Tibial nerve (tissue), 4 donors: ENCODE data around the gene SPEN. TPM values are rescaled to one million over a fixed set of nuclear protein-coding genes. Genes with fewer than 3 reads are reported as not detected.

Source experiments
- DNase-seq, 2 donors: peaks; one replicate each; pipeline ENCODE4 v3.0.0-alpha.2; 2019; ENCODE audit warnings: low spot score in 2 of 2
- H3K27ac ChIP-seq, 4 donors: fragments of 200-600 bp; sonication (generic) in 3 of 4; one replicate each; pipeline ENCODE4 v1.5.1; 2017 to 2019; ENCODE audit warnings: mild to moderate bottlenecking in 1 of 4
- H3K27me3 ChIP-seq, 2 donors: fragments of 200-600 bp; sonication (generic) in 1 of 2; one replicate each; pipeline versions ENCODE4 v1.5.1 to v1.6.0; 2017 to 2019
- H3K36me3 ChIP-seq, 3 donors: fragments of 200-600 bp; sonication (generic); one replicate each; pipeline ENCODE4 v1.5.1; 2018 to 2019
- H3K4me1 ChIP-seq, 4 donors: fragments of 200-600 bp; sonication (generic) in 3 of 4; one replicate each; pipeline ENCODE4 v1.5.1; 2017 to 2019
- H3K4me3 ChIP-seq, 4 donors: fragments of 200-600 bp; sonication (generic) in 3 of 4; one replicate each; pipeline ENCODE4 v1.5.1; 2017 to 2019; ENCODE audit warnings: mild to moderate bottlenecking in 1 of 4, moderate library complexity in 1 of 4
- H3K9me3 ChIP-seq, 4 donors: fragments of 200-600 bp; sonication (generic) in 3 of 4; one replicate each; pipeline ENCODE4 v1.5.1; 2017 to 2019
- CTCF ChIP-seq, 5 experiments: fragments of 200-600 bp in 3 of 5; fragments of 450-650 bp in 2 of 5; sonication (generic) in 3 of 5; IDR thresholded peaks; one replicate each; pipeline ENCODE4 v1.5.1; 2016 to 2019; ENCODE audit warnings: antibody characterized with exemption in 5 of 5, mild to moderate bottlenecking in 3 of 5, moderate library complexity in 2 of 5
- EP300 ChIP-seq, 2 donors: sonication (generic); formaldehyde crosslinking; IDR thresholded peaks; one replicate each; pipeline ENCODE4 v1.6.1; 2017; ENCODE audit warnings: antibody characterized with exemption in 2 of 2, mild to moderate bottlenecking in 1 of 2
- POLR2A ChIP-seq, 2 donors: fragments of 450-650 bp; IDR thresholded peaks; one replicate each; pipeline ENCODE4 v1.6.1; 2017; ENCODE audit warnings: antibody characterized with exemption in 2 of 2, mild to moderate bottlenecking in 2 of 2, moderate library complexity in 2 of 2
- WGBS, 2 donors: methylation state at CpG; one replicate each; pipeline ENCODE4 v1.1.5; 2018; 5-methylcytosine and 5-hydroxymethylcytosine counted together
- total RNA-seq, 4 donors: library from RNA; depleted of rRNA; stranded (reverse); fragments of >200 nt; gene quantifications; one replicate each; pipeline ENCODE4 v1.1.0, GENCODE V29; 2016

The SPEN gene
- total RNA-seq, 4 donors from 2014 or later: 67.9 to 87.0 (median 77.8) TPM

DNA sequence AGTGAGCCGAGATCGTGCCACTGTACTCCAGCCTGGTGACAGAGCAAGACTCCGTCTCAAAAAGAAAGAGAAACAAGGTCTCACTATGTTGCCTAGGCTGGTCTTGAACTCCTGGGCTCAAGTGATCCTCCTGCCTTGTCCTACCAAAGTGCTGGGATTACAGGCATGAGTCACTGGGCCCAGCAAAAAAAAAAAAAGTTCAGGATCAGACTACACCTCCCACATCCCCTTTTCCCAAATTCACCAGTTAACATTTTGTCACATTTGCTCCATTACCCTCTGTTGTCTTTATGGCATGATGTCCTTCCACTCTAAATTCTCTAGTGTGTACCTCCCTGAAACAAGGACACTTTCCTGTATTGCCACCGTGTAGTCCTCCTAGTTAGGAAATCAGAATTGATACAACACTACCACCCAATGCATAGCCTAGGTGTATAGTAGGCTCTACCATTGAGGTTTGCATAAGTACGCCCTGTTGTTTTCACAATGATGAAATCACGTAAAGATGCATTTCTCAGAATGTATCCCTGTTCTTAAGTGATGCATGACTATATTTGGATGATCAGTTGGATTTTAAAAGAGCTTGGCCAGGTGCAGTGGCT is 10.7 kb downstream of the SPEN start:
- Histone ChIP-seq H3K36me3 (no peaks in the 10 kb centered on the region), H3K4me1 (peaks cover 0 to 66% (median 10%) of the 10 kb centered on the region in 4 donors), H3K4me3 (no peak overlapping the region), H3K27ac (peak overlapping the region in 1 of 4 donors; percentile 16), H3K9me3 (no peaks in the 10 kb centered on the region), H3K27me3 (no peaks in the 10 kb centered on the region)
- TF ChIP-seq POLR2A (IDR thresholded peaks at IDR 0.05) (no peak), EP300 (IDR thresholded peaks at IDR 0.05) (no peak), CTCF (IDR thresholded peaks at IDR 0.05) (no peak)
- DNase-seq: no peak
- WGBS, 2 donors: 83 to 88% methylated on average over 6 of the region's 6 CpGs

DNA sequence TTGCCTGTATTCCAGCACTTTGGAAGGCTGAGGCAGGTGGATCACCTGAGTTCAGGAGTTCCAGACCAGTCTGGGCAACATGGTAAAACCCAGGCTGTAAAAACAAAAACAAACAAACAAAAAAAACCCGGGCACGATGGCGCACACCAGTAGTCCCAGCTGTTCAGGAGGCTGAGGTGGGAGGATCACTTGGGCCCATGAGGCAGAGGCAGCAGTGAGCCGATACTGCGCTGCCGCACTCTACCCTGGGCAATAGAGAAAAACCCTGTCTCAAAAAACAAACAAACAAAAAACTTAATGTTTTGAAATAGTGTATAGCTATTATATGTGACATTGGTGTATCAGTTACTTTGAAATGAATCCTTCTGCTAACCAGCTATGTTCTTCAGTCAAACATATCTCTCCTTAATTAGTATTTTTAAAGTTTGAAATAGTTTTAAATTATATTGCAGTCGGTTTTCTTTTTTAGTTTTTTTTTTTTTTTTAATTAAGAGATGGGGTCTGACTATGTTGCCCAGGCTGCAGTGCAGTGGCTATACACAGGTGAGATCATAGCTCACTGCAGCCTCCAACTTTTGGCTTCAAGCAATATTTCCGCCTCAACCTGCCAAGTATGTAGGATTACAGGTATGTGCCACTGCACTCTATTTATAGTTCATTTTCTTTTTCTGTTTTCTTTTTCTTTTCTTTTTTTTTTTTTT is 11.3 kb downstream of the SPEN start:
- no peaks in the 10 kb centered on the region for H3K27me3 ChIP-seq
- no peaks in the 10 kb centered on the region for H3K9me3 ChIP-seq
- no peak for TF ChIP-seq EP300 (IDR thresholded peaks at IDR 0.05)
- no peak for TF ChIP-seq CTCF (IDR thresholded peaks at IDR 0.05)
- TF ChIP-seq POLR2A (IDR thresholded peaks at IDR 0.05): no peak
- DNase-seq: no peak
- H3K4me3 ChIP-seq: no peak overlapping the region
- no peaks in the 10 kb centered on the region for H3K36me3 ChIP-seq
- H3K27ac ChIP-seq: no peak overlapping the region
- peaks cover 0 to 64% (median 12%) of the 10 kb centered on the region in 4 donors for H3K4me1 ChIP-seq
- WGBS, 2 donors: 87 to 91% methylated on average over 8 of the region's 8 CpGs

DNA sequence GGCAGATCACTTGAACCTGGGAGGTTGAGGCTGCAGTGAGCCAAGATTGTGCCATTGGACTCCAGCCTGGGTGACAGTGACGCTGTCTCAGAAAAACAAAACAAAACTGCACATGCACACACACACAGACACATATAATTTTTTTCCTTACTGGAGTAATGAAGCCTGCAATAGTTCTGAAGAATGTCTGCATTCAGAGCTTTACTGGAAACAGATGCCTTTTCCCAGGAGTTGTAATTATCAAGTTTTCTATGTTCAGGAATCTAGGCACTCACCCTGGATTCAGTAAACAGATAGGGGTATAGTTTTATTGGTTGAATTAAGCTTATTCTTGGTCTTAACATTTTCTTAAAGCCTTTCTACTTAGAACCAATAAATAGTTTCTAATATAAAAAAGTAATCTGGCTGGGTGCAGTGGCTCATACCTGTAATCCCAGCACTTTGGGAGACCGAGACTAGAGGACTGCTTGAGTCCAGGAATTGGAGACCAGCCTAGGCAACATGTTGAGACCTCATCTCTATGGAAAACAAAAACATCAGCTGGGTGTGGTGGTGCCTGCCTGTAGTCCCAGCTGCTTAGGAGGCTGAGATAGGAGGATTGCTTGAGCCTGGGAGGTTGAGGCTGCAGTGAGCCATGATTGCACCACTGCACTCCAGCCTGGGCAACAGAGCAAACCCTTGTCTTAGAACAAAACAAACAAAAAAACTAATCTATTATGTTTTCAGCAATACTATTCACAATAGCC is 15.8 kb downstream of the SPEN start:
- Histone ChIP-seq H3K27ac (no peak overlapping the region), H3K36me3 (no peaks in the 10 kb centered on the region), H3K4me3 (no peak overlapping the region), H3K4me1 (peaks cover 0 to 49% (median 8%) of the 10 kb centered on the region in 4 donors), H3K27me3 (no peaks in the 10 kb centered on the region), H3K9me3 (no peaks in the 10 kb centered on the region)
- DNase-seq: no peak
- TF ChIP-seq EP300 (IDR thresholded peaks at IDR 0.05) (no peak), POLR2A (IDR thresholded peaks at IDR 0.05) (no peak), CTCF (IDR thresholded peaks at IDR 0.05) (no peak)
- 66 to 69% methylated on average over 2 of the region's 2 CpGs for WGBS, 2 donors

DNA sequence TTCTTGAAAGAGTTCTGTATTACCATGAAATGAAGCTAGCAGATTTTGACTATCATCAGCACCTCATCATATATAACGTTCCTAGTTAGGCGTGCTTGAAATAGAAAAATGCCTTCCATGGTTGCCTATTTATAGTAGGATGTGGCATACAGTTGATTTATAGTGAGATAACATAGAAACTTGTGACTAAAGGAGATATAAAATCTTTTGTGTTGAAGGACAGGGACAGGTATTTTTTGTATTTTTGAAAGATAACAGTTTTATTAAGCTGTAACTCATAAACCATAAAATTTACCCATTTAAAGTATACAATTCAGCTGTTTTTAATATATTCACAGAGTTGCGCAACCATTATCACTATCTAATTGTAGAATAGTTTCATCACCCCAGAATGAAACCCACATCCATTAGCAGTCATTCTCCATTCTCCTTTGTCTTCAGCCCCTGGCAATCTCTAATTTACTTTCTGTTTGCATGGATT is 19.3 kb downstream of the SPEN start:
- H3K4me1 ChIP-seq: peaks cover 0 to 60% (median 17%) of the 10 kb centered on the region in 4 donors
- 84% methylated on average over 3 of the region's 3 CpGs for WGBS, 2 donors
- no peaks in the 10 kb centered on the region for H3K9me3 ChIP-seq
- no peaks in the 10 kb centered on the region for H3K36me3 ChIP-seq
- no peak for TF ChIP-seq POLR2A (IDR thresholded peaks at IDR 0.05)
- no peak for TF ChIP-seq EP300 (IDR thresholded peaks at IDR 0.05)
- no peak for TF ChIP-seq CTCF (IDR thresholded peaks at IDR 0.05)
- no peaks in the 10 kb centered on the region for H3K27me3 ChIP-seq
- no peak for DNase-seq
- peak overlapping the region in 1 of 4 donors; percentile 2 for H3K27ac ChIP-seq
- no peak overlapping the region for H3K4me3 ChIP-seq
